Measurements from ENCODE around the gene TDRD9.
"Not testable (repeated sequence)": the region's sequence is repeated elsewhere in the genome, so short reads cannot be mapped to it uniquely, and the experiment has no call there.

The TDRD9 gene

GRCh38 chr14:103920981-103921854 is 7.0 kb upstream of the TDRD9 start:
- peak; percentile 94 for DNase-seq (ENCODE audit: low read depth)

DNA sequence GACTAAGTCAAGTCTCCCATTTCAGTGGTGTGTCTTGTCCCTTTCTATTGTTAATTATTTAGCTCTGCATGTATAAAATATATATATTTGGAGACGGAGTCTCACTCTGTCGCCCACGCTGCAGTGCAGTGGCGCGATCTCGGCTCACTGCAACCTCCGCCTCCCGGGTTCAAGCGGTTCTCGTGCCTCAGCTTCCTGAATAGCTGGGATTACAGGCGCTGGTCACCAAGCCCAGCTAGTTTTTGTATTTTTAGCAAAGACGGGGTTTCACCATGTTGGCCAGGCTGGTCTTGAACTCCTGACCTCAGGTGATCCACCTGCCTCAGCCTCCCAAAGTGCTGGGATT is 6.4 kb upstream of the TDRD9 start:
- not testable (repeated sequence) for DNase-seq (ENCODE audit: low read depth)

DNA sequence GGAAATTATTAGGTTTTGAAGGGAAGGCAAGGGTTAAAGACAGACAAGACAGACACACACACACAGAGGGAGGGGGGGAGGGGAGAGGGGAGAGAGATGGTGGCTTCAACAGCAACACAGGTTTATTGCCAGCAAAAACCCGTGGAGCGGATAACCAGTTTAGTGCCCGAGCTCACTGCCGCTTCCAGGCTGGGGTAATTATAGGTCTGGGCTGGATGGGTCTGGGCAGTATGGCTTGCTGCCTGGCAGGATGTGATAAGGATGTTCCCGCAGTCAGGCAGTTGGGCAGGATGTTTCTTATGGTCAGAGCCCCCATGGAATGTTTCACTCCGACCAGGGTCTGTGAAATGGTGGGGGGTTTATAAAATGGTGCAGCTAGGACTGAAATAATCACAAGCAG is 4.4 kb upstream of the TDRD9 start:
- no peak for DNase-seq (ENCODE audit: low read depth)

- no peak for DNase-seq (ENCODE audit: low read depth)
These were observed 2.9 kb upstream of the TDRD9 start for GRCh38 chr14:103925316-103925715.

- DNase-seq (ENCODE audit: low read depth) = no peak
These were observed 690 bp upstream of the TDRD9 start for GRCh38 chr14:103927566-103927965.

GRCh38 chr14:103930051-103930604 is 1.9 kb downstream of the TDRD9 start:
- no peak for DNase-seq (ENCODE audit: low read depth)

DNA sequence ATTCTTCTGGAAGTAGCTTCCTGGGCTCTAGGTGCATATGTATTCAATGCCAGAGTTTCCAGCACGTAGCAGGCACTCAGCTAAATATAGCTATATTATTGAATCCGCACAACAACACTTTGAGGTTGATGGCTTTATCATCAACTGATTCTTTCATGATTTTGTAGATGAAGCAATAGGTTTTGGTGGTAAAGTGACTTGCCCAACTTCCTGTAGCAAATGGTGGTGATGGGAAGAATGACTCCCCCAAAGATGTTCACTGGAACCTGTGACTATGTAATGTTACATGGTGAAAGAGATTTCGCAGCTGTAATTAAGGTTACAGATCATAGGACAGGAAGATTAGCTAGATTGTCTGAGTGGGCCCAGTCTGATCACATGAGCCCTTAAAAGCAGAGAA is 3.2 kb downstream of the TDRD9 start:
- no peak for DNase-seq (ENCODE audit: low read depth)

DNA sequence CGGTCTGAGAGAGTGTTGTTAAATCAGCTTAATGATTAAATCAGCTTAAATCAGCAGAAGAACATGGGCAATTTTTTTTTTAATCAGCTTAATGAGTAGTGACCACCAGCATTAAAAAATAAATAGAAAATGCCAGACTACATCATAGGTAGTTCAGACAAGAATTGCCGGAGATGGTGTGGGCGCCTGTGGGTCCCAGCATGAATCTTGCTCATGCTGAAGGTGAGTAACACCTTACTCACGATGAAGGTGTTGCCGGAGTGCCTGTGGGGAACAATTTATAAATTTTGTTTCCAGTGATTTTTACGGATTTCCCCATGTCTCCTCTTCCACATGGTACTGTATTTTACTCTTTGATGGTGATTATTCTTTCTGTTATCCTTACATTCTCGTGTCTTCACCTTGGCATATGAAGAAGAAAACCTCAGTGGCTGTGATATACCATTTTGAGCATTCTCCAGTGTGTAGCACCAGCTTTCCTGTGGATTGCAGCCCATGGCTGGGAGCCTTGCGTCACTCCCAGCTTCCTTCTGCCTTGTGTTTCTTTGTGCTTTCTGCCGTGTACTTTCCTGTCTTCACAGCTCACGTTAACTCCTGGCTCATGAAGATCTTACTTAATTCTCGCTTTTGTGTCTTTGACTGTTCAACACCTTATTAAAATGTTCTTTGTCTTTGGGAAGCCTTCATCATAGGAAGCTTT is 4.7 kb downstream of the TDRD9 start:
- no peak for DNase-seq (ENCODE audit: low read depth)

DNA sequence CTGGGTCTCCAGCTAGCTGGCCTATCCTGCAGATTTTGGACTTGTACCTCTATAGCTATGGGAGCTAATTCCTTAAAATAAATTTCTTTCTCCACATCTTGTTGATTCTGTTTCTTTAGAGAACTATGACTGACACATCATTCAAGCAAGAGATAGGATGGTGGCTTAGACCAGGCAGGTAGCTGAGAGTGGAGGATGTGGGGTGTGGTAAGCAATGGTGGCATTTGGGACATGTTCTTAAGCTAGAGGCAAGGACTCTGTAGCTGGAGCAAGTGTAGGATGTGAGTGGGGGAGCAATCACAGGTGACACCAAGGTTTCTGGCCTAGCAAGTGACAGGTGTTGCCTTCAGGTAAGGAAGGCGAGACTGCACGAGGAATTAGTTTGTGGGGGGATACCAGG is 6.8 kb downstream of the TDRD9 start:
- DNase-seq (ENCODE audit: low read depth) = no peak

- DNase-seq (ENCODE audit: low read depth) = no peak
These were observed 13.2 kb downstream of the TDRD9 start for GRCh38 chr14:103941462-103941861.

DNA sequence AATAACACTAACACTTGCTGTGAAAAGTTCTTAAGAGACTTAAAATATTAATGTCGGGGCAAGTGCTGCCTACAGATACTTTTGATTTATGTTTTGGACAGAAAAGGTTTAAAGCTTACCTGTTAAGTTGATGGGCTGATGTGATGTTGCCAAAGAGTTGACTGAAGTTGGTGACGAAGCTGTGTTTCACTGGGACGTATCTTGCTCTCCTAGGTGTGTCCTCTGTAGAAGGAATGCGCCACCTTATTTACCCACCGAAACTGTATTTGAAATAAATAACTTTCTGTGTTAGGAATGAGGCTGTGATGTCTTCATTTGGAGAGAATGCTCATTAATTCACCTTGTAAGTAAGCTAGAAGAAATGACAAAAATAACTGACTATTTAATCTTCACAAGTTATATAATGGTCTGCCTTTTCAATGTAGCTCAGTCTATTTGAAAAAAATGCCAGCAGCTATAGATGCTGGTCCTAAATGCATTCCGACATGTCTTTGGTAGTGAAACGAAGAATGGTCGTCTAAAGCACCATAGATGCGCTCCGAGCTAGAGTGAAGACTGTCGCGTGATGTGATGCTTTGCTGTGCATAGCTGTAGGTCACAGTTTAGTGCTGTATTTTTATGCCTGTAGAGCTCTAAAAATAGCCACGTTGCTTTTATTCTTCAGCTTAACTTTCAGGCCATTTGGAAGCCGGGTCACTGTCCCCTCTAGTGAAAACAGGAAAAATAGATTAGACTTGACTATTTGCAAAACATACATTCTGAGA is 13.9 kb downstream of the TDRD9 start, which contains the start of gene RD3L:
Gene RD3L (minus strand): TSS at position 557 of the 764 bp plus-strand sequence. CDS start 834 bp downstream, outside the sequence.
- DNase-seq (ENCODE audit: low read depth) = no peak

- DNase-seq (ENCODE audit: low read depth) = no peak
These were observed 15.4 kb downstream of the TDRD9 start for GRCh38 chr14:103943673-103944072.

DNA sequence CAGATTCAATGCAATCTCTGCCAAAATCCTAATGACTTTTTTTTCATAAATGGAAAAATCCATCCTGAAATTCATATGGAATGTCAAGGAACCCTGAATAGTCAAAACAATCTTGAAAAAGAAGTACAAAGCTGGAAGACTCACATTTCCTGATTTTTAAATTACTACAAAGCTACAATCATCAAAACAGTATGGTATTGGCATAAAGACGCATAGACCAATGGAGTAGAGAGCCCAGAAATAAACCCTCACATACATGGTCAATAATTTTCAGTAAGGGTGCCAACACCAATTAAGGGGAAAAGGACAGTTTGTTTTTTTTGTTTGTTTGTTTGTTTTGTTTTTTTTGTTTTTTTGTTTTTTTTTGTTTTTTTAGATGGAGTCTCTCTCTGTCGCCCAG is 18.7 kb downstream of the TDRD9 start:
- DNase-seq (ENCODE audit: low read depth) = no peak

- no peak for DNase-seq (ENCODE audit: low read depth)
These were observed 20.2 kb downstream of the TDRD9 start for GRCh38 chr14:103948442-103948841.

GRCh38 chr14:103949131-103949790 is 21.0 kb downstream of the TDRD9 start:
- DNase-seq (ENCODE audit: low read depth) = no peak

- DNase-seq (ENCODE audit: low read depth) = no peak
These were observed 32.3 kb downstream of the TDRD9 start for GRCh38 chr14:103960457-103961055.

- DNase-seq (ENCODE audit: low read depth) = no peak
These were observed 33.8 kb downstream of the TDRD9 start for GRCh38 chr14:103961928-103962578.

GRCh38 chr14:103966631-103967030 is 38.4 kb downstream of the TDRD9 start:
- no peak for DNase-seq (ENCODE audit: low read depth)

GRCh38 chr14:103969961-103970360 is 41.7 kb downstream of the TDRD9 start:
- no peak for DNase-seq (ENCODE audit: low read depth)

- no peak for DNase-seq (ENCODE audit: low read depth)
These were observed 45.1 kb downstream of the TDRD9 start for GRCh38 chr14:103973354-103973753.

DNA sequence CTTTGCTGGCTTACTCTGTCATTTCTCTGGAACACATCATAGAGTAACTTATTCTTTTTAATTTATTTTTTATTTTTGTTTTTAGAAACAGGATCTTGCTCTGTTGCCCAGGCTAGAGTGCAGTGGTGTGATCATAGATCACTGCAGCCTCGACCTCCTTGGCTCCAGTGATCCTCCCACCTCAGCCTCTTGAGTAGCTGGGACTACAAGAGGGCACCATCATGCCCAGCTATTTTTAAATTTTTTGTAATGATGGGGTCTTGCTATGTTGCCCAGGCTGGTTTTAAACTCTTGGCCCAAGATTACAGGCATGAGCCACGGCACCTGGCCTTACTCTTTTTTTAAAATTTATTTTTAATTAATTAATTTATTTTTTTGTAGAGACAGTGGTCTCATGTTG is 46.3 kb downstream of the TDRD9 start:
- DNase-seq (ENCODE audit: low read depth) = no peak
